Dermis lymphatic vessel endothelial cell (primary cell): ENCODE results near the gene PITX3. TPM values are rescaled to one million over a fixed set of nuclear protein-coding genes. Genes with fewer than 3 reads are reported as not detected.

Experiments used
- total RNA-seq: library from RNA; depleted of rRNA; stranded (reverse); fragments of >200 nt; gene quantifications from 2 replicates; pipeline ENCODE4 v1.2.1, GENCODE V29; 2014

PITX3 gene
- not detected in 2 replicates for total RNA-seq

GRCh38 chr10:102241444-102242117 is at the start of gene PITX3:
TSS of gene PITX3 (minus strand) at chr10:102241512. CDS start at chr10:102232080, 9,432 bp downstream.

DNA sequence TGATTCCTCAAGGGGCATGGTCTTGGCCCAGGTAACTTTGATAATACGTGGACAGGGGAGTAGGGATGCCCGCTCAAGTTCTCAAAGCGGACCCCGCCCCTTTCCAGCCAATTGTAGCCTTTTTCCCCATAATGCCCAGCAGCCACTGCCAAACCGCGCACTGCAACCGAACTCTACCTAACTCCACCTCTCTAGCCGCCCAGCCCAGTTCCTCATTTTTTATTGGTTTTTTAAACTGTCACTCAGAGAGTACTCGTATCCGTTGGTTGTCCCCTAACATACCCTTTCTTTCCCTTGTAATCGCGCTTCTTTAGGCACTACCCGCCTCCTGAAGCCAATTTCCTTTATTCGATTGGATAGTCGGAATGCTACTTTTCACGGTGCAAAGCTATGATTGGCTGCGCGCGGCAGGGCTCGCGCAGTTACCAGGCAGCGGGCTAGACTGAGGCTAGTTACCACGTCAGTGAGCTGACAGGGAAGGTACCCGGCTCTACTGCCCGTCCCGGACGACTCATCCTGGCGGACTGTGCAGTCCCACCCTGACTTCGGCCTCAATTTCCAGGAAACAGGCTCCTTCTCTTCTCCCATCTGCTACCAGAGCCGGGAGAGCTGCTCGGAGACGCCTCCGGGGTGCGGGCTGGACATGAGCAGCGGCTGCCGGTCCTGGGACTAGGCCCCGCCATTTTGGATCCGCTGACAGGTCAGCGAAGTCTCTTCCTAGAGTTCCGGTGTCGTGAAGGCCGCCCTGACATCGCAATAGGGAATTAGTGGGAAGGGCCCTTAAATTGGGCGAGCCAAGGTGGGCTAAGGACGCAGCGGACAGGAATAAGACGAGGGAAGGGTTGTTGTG is 4.0 kb upstream of the PITX3 start, which contains the start of gene GBF1:
GBF1 (plus strand) TSS at position 451 of the 850 bp plus-strand sequence. CDS start 13,407 bp downstream, outside the sequence.

GRCh38 chr10:102225646-102226541 is 15.4 kb downstream of the PITX3 start, which contains the start of gene ELOVL3:
TSS of gene ELOVL3 (plus strand) at chr10:102226299. CDS start at chr10:102226549, 250 bp downstream.

Other genes with a start within 250 kb of the PITX3 start
- gene ARMH3, start 185.3 kb downstream of the PITX3 start, total RNA-seq, result 6.2 and 6.4 TPM in 2 replicates
- gene HPS6, start 176.2 kb downstream of the PITX3 start, total RNA-seq, result 29.1 and 30.6 TPM in 2 replicates
- 42.6 and 43.0 TPM in 2 replicates for gene LDB1, start 121.1 kb downstream of the PITX3 start, total RNA-seq
- 5.5 and 9.3 TPM in 2 replicates for gene PPRC1, start 108.5 kb downstream of the PITX3 start, total RNA-seq
- 13.2 and 26.0 TPM in 2 replicates for gene NOLC1, start 89.1 kb downstream of the PITX3 start, total RNA-seq
- gene ELOVL3, start 15.2 kb downstream of the PITX3 start, total RNA-seq, result not detected in 2 replicates
- gene GBF1, start 4.0 kb upstream of the PITX3 start, total RNA-seq, result 11.1 and 11.9 TPM in 2 replicates
- gene NFKB2, start 154.2 kb upstream of the PITX3 start, total RNA-seq, result 13.6 and 14.3 TPM in 2 replicates
- 0.11 and 0.26 TPM in 2 replicates for gene PSD, start 177.3 kb upstream of the PITX3 start, total RNA-seq
- 5.6 and 5.7 TPM in 2 replicates for gene FBXL15, start 179.3 kb upstream of the PITX3 start, total RNA-seq
- 30.8 and 34.1 TPM in 2 replicates for gene CUEDC2, start 191.1 kb upstream of the PITX3 start, total RNA-seq
- not detected in 2 replicates for gene C10orf95, start 210.0 kb upstream of the PITX3 start, total RNA-seq